AG09309 (cell line): ENCODE data around the gene WNT1.

Experiments
- DNase-seq: peaks from one replicate; pipeline ENCODE4 v3.0.0-alpha.2; 2010; ENCODE audit warnings: low read depth
- H3K4me3 ChIP-seq: 2 replicates; pipeline ENCODE4 v1.5.1; 2011; ENCODE audit warnings: mild to moderate bottlenecking, low read depth, low read length, moderate library complexity; ENCODE audit not compliant: control insufficient read depth
- TF ChIP-seq, protein P1 (sequence below): IDR thresholded peaks from 2 replicates; pipeline ENCODE4 v1.5.1; 2011; ENCODE audit warnings: mild to moderate bottlenecking, low read depth, low read length, inconsistent platforms; ENCODE audit not compliant: insufficient read depth, control insufficient read depth; ENCODE audit errors: missing control alignments

Gene WNT1

GRCh38 chr12:48973531-48973930 lies 4.6 kb upstream of the WNT1 start:
- no peak overlapping the region for H3K4me3 ChIP-seq
- TF ChIP-seq, protein P1, sequence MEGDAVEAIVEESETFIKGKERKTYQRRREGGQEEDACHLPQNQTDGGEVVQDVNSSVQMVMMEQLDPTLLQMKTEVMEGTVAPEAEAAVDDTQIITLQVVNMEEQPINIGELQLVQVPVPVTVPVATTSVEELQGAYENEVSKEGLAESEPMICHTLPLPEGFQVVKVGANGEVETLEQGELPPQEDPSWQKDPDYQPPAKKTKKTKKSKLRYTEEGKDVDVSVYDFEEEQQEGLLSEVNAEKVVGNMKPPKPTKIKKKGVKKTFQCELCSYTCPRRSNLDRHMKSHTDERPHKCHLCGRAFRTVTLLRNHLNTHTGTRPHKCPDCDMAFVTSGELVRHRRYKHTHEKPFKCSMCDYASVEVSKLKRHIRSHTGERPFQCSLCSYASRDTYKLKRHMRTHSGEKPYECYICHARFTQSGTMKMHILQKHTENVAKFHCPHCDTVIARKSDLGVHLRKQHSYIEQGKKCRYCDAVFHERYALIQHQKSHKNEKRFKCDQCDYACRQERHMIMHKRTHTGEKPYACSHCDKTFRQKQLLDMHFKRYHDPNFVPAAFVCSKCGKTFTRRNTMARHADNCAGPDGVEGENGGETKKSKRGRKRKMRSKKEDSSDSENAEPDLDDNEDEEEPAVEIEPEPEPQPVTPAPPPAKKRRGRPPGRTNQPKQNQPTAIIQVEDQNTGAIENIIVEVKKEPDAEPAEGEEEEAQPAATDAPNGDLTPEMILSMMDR, result no peak
- no peak for DNase-seq

DNA sequence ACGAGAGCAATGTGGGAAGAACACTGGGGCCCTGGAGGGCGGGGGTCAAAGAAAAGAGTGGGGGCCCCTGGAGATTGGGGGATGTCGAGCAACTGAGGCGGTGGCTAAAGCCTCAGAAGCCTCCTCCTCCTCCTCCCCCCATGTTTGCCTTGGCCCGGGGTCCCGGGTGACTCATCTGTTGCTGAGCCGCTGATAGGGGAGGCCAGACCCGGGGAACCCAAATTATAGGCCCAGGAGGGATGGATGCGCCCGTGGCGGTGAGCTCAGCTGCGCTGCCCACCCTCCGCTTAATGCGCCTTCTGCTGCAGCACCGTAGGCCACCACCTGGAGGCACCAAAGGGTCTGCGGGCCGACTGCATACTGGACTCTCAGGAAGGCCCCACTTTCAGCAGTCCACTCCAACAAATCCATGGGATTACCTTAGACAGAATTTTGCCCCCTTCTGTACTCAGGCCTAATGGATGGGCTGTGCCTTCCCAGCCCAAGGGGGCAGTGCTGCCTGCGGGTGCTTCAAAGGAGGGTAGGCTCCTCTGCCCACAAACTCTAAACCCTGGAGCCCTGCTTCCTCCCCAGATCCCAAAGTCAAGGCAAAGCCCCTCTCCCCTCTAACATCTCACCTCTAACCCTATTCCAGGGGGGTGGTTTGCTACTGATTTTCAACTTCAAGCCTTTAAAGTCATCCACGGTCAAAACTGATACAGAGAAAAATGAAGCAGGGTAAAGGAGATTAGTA lies 4.0 kb upstream of the WNT1 start:
- TF ChIP-seq, protein P1, result peak; percentile 53
- DNase-seq, result no peak
- no peak overlapping the region for H3K4me3 ChIP-seq

- H3K4me3 ChIP-seq, result no peak overlapping the region
- TF ChIP-seq, protein P1, result peak; percentile 63
- DNase-seq, result no peak
These were observed 536 bp upstream of the WNT1 start for GRCh38 chr12:48977290-48978281.

DNA sequence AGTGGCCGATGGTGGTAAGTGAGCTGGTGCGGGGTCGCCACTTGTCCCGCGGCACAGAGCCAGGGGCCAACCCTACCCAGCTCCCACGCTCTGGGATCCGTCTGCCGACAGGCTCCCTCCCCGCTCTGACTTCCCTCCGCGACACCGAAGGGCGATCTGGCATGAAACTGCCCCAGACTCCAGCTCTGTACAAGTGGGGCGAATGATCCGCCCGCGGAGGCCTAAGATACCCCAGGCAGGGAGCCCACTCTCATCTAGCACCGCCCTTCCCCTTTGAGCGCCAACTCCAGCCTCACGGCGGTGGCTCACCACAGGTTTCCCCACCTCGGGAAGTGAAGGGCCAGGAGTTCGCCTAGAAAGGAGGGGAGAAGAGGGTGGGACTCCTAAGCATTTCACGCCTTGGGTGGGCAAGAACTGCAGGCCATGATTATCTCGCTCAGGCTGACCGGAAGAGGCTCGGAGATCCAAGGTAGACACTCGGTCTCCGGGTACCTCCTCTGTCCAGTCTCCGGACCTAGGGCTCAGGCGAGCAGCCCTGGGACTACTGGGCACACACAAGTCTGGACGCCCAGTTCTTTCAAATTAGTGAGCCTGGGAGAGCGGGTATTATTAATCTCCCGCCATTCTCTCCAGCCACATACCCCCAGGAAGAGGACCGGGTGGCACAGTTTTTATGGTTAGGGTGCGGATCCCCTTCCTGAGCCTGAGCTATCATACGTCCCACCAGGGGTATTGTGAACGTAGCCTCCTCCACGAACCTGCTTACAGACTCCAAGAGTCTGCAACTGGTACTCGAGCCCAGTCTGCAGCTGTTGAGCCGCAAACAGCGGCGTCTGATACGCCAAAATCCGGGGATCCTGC lies 849 bp downstream of the WNT1 start:
- no peak for DNase-seq
- peak overlapping the region; percentile 14 for H3K4me3 ChIP-seq
- TF ChIP-seq, protein P1, result no peak

GRCh38 chr12:48979602-48980388 lies 1.7 kb downstream of the WNT1 start:
- no peak for DNase-seq
- peak overlapping the region; percentile 13 for H3K4me3 ChIP-seq
- TF ChIP-seq, protein P1, result no peak

DNA sequence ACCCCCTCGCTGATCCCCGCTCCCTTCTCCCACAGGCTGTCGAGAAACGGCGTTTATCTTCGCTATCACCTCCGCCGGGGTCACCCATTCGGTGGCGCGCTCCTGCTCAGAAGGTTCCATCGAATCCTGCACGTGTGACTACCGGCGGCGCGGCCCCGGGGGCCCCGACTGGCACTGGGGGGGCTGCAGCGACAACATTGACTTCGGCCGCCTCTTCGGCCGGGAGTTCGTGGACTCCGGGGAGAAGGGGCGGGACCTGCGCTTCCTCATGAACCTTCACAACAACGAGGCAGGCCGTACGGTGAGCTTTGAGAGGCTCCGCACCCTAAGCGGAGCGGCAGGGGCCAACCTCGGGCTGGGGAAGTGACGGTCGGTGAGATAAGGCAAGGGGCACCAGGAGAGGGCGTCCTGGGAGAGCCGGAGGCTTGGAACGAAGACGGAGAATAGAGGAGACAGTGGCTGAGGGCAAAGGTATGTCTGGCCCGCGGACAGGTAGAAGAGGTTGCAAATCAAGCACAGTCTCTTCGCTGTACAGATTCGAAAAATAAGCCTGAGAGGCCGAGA lies 2.3 kb downstream of the WNT1 start:
- TF ChIP-seq, protein P1, result no peak
- H3K4me3 ChIP-seq, result no peak overlapping the region
- no peak for DNase-seq
